GM10248 (cell line): ENCODE measurements around the gene DIRAS1.
"Not testable (repeated sequence)": the region's sequence is repeated elsewhere in the genome, so short reads cannot be mapped to it uniquely, and the experiment has no call there.

Experiments used
- CTCF ChIA-PET: fragments of 300-600 bp; sonication (Branson Sonifier 250); formaldehyde crosslinking; extraction: SDS; loops from one replicate; lab custom pipeline; 2021; ENCODE audit warnings: antibody characterized with exemption; lab: Yijun Ruan, JAX
- POLR2A ChIA-PET: fragments of 350-650 bp; sonication (Branson Sonifier 250); formaldehyde crosslinking; extraction: SDS; loops from one replicate; lab custom pipeline; 2020; ENCODE audit warnings: antibody characterized with exemption; lab: Yijun Ruan, JAX
- DNase-seq: peaks from one replicate; pipeline ENCODE4 v3.0.0; 2012; ENCODE audit errors: extremely low spot score
- CTCF ChIP-seq: IDR thresholded peaks from 2 replicates; pipeline ENCODE4 v1.5.1; 2012; ENCODE audit warnings: mild to moderate bottlenecking, low read depth; ENCODE audit errors: extremely low read depth, missing control alignments, control extremely low read depth

DIRAS1 gene

GRCh38 chr19:2716722-2717637, 4.2 kb downstream of the DIRAS1 start:
- CTCF ChIA-PET: no interaction called here
- no peak for DNase-seq
- no peak for TF ChIP-seq CTCF
- POLR2A ChIA-PET: interaction anchor here (0.6 kb wide), 1 partner anchor 34 kb away, joined by 4 read pairs; no protein-coding TSS in a partner anchor

GRCh38 chr19:2716275-2716650, 4.9 kb downstream of the DIRAS1 start:
- CTCF ChIA-PET: no interaction called here
- TF ChIP-seq CTCF: no peak
- no peak for DNase-seq
- POLR2A ChIA-PET: interaction anchor here (0.6 kb wide), 1 partner anchor 34 kb away, joined by 4 read pairs; no protein-coding TSS in a partner anchor

GRCh38 chr19:2715470-2716274, 5.5 kb downstream of the DIRAS1 start:
- ChIA-PET CTCF (interaction anchor here (1.0 kb wide), 2 partner anchors 53 to 66 kb away, joined by 3 read pairs; no protein-coding TSS in a partner anchor), POLR2A (interaction anchor here (0.5 kb wide), 1 partner anchor 45 kb away, joined by 7 read pairs; no protein-coding TSS in a partner anchor)
- no peak for DNase-seq
- TF ChIP-seq CTCF: no peak

GRCh38 chr19:2714531-2715269, 6.5 kb downstream of the DIRAS1 start:
- no peak for DNase-seq
- CTCF ChIA-PET: interaction anchor here (1.0 kb wide), 2 partner anchors 53 to 67 kb away, joined by 3 read pairs; no protein-coding TSS in a partner anchor
- POLR2A ChIA-PET: interaction anchor here (0.5 kb wide), 1 partner anchor 46 kb away, joined by 7 read pairs; no protein-coding TSS in a partner anchor
- no peak for TF ChIP-seq CTCF

GRCh38 chr19:2714102-2714501, 7.1 kb downstream of the DIRAS1 start:
- POLR2A ChIA-PET, CTCF ChIA-PET, DNase-seq: not testable (repeated sequence)

- DNase-seq: not testable (repeated sequence)
Observed at GRCh38 chr19:2713170-2713569, 8.0 kb downstream of the DIRAS1 start.

GRCh38 chr19:2711875-2712205, 9.3 kb downstream of the DIRAS1 start:
- CTCF ChIA-PET: interaction anchor here (1.7 kb wide), 1 partner anchor 37 kb away, joined by 3 read pairs; no protein-coding TSS in a partner anchor
- TF ChIP-seq CTCF: no peak
- no peak for DNase-seq
- POLR2A ChIA-PET: no interaction called here

More at GRCh38 chr19:2713170-2713569, 8.0 kb downstream of the DIRAS1 start:
- POLR2A ChIA-PET: not testable (repeated sequence)
- CTCF ChIA-PET: interaction anchor here (1.0 kb wide), 1 partner anchor 12 kb away, joined by 3 read pairs; no protein-coding TSS in a partner anchor
